Common myeloid progenitor, CD34-positive (primary cell): ENCODE data around the gene ASS1.
A peak's percentile ranks its signal among the peaks of the same experiment; 100 is the strongest.

Source experiments
- CTCF ChIA-PET: fragments of 350-600 bp; sonication (Branson Sonifier 250); formaldehyde crosslinking; loops from one replicate; lab custom pipeline; 2021; ENCODE audit warnings: antibody characterized with exemption; lab: Charles Lee
- POLR2A ChIA-PET: fragments of 350-600 bp; sonication (Branson Sonifier 250); formaldehyde crosslinking; loops from one replicate; lab custom pipeline; 2021; ENCODE audit warnings: antibody characterized with exemption; lab: Charles Lee
- DNase-seq, 3 donors: peaks; one replicate each; pipeline versions ENCODE4 v3.0.0 to v3.0.0-alpha.2; 2013
- H3K27ac ChIP-seq, 2 experiments: 1 replicate in 1 of 2; 2 replicates in 1 of 2; pipeline ENCODE4 v1.7.0; 2013; ENCODE audit warnings: inconsistent platforms in 2 of 2, low read length in 2 of 2, mild to moderate bottlenecking in 2 of 2, low read depth in 1 of 2, moderate library complexity in 1 of 2; ENCODE audit not compliant: severe bottlenecking in 2 of 2, insufficient read depth in 1 of 2, poor library complexity in 1 of 2
- H3K27me3 ChIP-seq, 5 experiments: replicated peaks in 2 of 5; 1 replicate in 3 of 5; 2 replicates in 2 of 5; pipeline versions ENCODE4 v1.6.1 to v1.7.0; 2013; ENCODE audit warnings: low read length in 4 of 5, mild to moderate bottlenecking in 2 of 5, moderate library complexity in 2 of 5, inconsistent platforms in 1 of 5; ENCODE audit not compliant: insufficient read depth in 5 of 5, control insufficient read depth in 4 of 5
- H3K36me3 ChIP-seq, 4 experiments: 1 replicate in 2 of 4; 2 replicates in 2 of 4; pipeline versions ENCODE4 v1.6.1 to v1.7.0; 2013; ENCODE audit warnings: low read length in 3 of 4, control low read depth in 1 of 4, mild to moderate bottlenecking in 1 of 4; ENCODE audit not compliant: control insufficient read depth in 4 of 4, insufficient read depth in 4 of 4
- H3K4me1 ChIP-seq, 4 experiments: 1 replicate in 3 of 4; 2 replicates in 1 of 4; pipeline versions ENCODE4 v1.6.1 to v1.7.1; 2013; ENCODE audit warnings: low read length in 3 of 4, mild to moderate bottlenecking in 3 of 4, control low read depth in 1 of 4, inconsistent platforms in 1 of 4, moderate library complexity in 1 of 4; ENCODE audit not compliant: control insufficient read depth in 4 of 4, insufficient read depth in 4 of 4; ENCODE audit errors: control extremely low read depth in 1 of 4
- H3K4me3 ChIP-seq, 7 experiments: 1 replicate in 4 of 7; 2 replicates in 3 of 7; pipeline versions ENCODE4 v1.5.1 to v1.7.0; 2013; ENCODE audit warnings: mild to moderate bottlenecking in 7 of 7, low read length in 6 of 7, moderate library complexity in 6 of 7, inconsistent platforms in 2 of 7, low read depth in 2 of 7, control low read depth in 1 of 7; ENCODE audit not compliant: insufficient read depth in 4 of 7, control insufficient read depth in 1 of 7; ENCODE audit errors: extremely low read depth in 1 of 7
- H3K9me3 ChIP-seq, 5 experiments: 1 replicate in 4 of 5; 2 replicates in 1 of 5; pipeline versions ENCODE4 v1.6.1 to v1.7.1; 2013; ENCODE audit warnings: low read length in 4 of 5, mild to moderate bottlenecking in 2 of 5, inconsistent platforms in 1 of 5, low read depth in 1 of 5, moderate library complexity in 1 of 5; ENCODE audit not compliant: control insufficient read depth in 4 of 5, insufficient read depth in 2 of 5; ENCODE audit errors: control extremely low read depth in 1 of 5
- WGBS: methylation state at CpG from one replicate; pipeline ENCODE4 v1.1.5; 2013; ENCODE audit not compliant: insufficient coverage; 5-methylcytosine and 5-hydroxymethylcytosine counted together

Gene ASS1

GRCh38 chr9:130518943-130519799, 74.4 kb downstream of the ASS1 start:
- Histone ChIP-seq H3K36me3 (no peaks in the 10 kb centered on the region), H3K4me3 (no peak overlapping the region), H3K4me1 (no peaks in the 10 kb centered on the region), H3K27me3 (peaks cover 0 to 8% (median 2%) of the 10 kb centered on the region in 5 experiments), H3K9me3 (no peaks in the 10 kb centered on the region), H3K27ac (no peak overlapping the region)
- no peak for DNase-seq
- 76% methylated on average over 22 of the region's 24 CpGs for WGBS
- CTCF ChIA-PET = interaction anchor here (1.1 kb wide), 1 partner anchor 61 kb away, joined by 4 read pairs; no protein-coding TSS in a partner anchor
- POLR2A ChIA-PET = no interaction called here

- no peaks in the 10 kb centered on the region for H3K9me3 ChIP-seq
- H3K36me3 ChIP-seq = no peaks in the 10 kb centered on the region
- 97% methylated on average over 3 of the region's 5 CpGs for WGBS
- ChIA-PET CTCF (interaction anchor here (1.1 kb wide), 1 partner anchor 62 kb away, joined by 4 read pairs; no protein-coding TSS in a partner anchor), POLR2A (no interaction called here)
- H3K4me3 ChIP-seq = no peak overlapping the region
- H3K27me3 ChIP-seq = peaks cover 0 to 13% (median 5%) of the 10 kb centered on the region in 5 experiments
- no peak for DNase-seq
- H3K4me1 ChIP-seq = no peaks in the 10 kb centered on the region
- H3K27ac ChIP-seq = no peak overlapping the region
Measured at GRCh38 chr9:130519927-130520326, 75.2 kb downstream of the ASS1 start.

GRCh38 chr9:130521715-130522114, 77.0 kb downstream of the ASS1 start:
- 88% methylated on average over 5 of the region's 5 CpGs for WGBS
- Histone ChIP-seq H3K4me1 (no peaks in the 10 kb centered on the region), H3K27me3 (peaks cover 0 to 10% (median 5%) of the 10 kb centered on the region in 5 experiments), H3K36me3 (no peaks in the 10 kb centered on the region), H3K9me3 (no peaks in the 10 kb centered on the region), H3K4me3 (no peak overlapping the region), H3K27ac (no peak overlapping the region)
- ChIA-PET POLR2A (no interaction called here), CTCF (no interaction called here)
- no peak for DNase-seq

GRCh38 chr9:130522233-130522808, 77.6 kb downstream of the ASS1 start:
- no peaks in the 10 kb centered on the region for H3K36me3 ChIP-seq
- H3K4me3 ChIP-seq = no peak overlapping the region
- ChIA-PET POLR2A (no interaction called here), CTCF (interaction anchor here (1.4 kb wide), 1 partner anchor 136 kb away, joined by 3 read pairs; no protein-coding TSS in a partner anchor)
- peaks cover 0 to 10% (median 9%) of the 10 kb centered on the region in 5 experiments for H3K27me3 ChIP-seq
- no peaks in the 10 kb centered on the region for H3K4me1 ChIP-seq
- DNase-seq = peak in 2 of 3 donors; percentile 50 to 59
- no peak overlapping the region for H3K27ac ChIP-seq
- 46% methylated on average over 4 of the region's 7 CpGs for WGBS
- no peaks in the 10 kb centered on the region for H3K9me3 ChIP-seq

GRCh38 chr9:130523921-130524320, 79.2 kb downstream of the ASS1 start:
- 49% methylated on average over 9 of the region's 12 CpGs for WGBS

GRCh38 chr9:130526193-130526853, 81.6 kb downstream of the ASS1 start:
- DNase-seq = no peak
- POLR2A ChIA-PET = interaction anchor here (0.6 kb wide), 1 partner anchor 24 kb away, joined by 5 read pairs; no protein-coding TSS in a partner anchor
- CTCF ChIA-PET = interaction anchor here (0.6 to 1.6 kb wide), 2 partner anchors 10 to 51 kb away, joined by 3 to 4 read pairs; no protein-coding TSS in a partner anchor
- no peaks in the 10 kb centered on the region for H3K4me1 ChIP-seq
- 86% methylated on average over 17 of the region's 18 CpGs for WGBS
- H3K36me3 ChIP-seq = no peaks in the 10 kb centered on the region
- no peaks in the 10 kb centered on the region for H3K9me3 ChIP-seq
- H3K27me3 ChIP-seq = peaks cover 0 to 14% (median 9%) of the 10 kb centered on the region in 5 experiments
- H3K4me3 ChIP-seq = no peak overlapping the region
- H3K27ac ChIP-seq = no peak overlapping the region

More at GRCh38 chr9:130523921-130524320, 79.2 kb downstream of the ASS1 start:
- Histone ChIP-seq H3K27ac (no peak overlapping the region), H3K9me3 (no peaks in the 10 kb centered on the region), H3K4me3 (no peak overlapping the region), H3K36me3 (no peaks in the 10 kb centered on the region), H3K4me1 (no peaks in the 10 kb centered on the region), H3K27me3 (peaks cover 0 to 14% (median 10%) of the 10 kb centered on the region in 5 experiments)
- POLR2A ChIA-PET = interaction anchor here (1.1 kb wide), 1 partner anchor 12 kb away, joined by 3 read pairs; no protein-coding TSS in a partner anchor
- no peak for DNase-seq
- CTCF ChIA-PET = interaction anchor here (0.9 to 1.4 kb wide), 2 partner anchors 51 to 134 kb away, joined by 3 read pairs; no protein-coding TSS in a partner anchor
